ENCODE measurements around the gene HHLA2.

The HHLA2 gene

DNA sequence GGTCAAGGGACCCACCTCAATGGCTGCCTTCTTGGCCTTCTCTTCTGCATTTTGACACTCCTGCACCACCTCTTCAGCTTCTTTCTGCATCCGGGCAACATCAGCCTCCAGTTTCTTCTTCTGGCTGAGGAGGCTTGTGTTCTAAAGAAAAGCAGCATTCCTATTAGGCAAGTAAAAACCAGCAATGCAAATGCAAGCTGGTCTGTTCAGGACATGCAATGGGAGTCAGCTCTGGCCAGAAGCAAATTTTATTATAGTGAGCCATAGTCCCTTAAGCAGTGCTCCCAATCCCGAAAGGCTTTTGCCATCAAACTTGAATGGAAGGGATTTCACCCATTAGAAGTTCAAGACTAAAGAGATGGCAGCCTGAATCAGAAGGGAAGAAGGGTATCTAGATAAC is 97.7 kb downstream of the HHLA2 start:
- DNase-seq: no peak

- DNase-seq: no peak
These were observed 98.2 kb downstream of the HHLA2 start for GRCh38 chr3:108394563-108394962.

DNA sequence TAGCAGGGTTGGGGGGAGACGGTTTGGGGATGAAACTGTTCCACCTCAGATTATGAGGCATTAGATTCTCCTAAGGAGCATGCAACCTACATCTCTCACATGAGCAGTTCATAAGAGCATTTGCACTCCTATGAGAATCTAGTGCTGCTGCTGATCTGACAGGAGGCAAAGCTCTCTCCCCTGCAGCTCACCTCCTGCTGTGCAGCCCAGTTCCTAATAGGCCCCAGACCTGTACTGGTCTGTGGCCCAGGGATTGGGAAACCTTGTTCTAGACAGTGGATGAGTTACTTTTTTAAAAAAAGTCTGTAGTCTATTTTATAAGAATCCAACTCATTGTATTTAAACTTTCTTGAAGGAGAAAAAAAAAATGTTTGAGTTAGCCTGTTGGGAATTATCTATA is 100.0 kb downstream of the HHLA2 start:
- no peak for DNase-seq

DNA sequence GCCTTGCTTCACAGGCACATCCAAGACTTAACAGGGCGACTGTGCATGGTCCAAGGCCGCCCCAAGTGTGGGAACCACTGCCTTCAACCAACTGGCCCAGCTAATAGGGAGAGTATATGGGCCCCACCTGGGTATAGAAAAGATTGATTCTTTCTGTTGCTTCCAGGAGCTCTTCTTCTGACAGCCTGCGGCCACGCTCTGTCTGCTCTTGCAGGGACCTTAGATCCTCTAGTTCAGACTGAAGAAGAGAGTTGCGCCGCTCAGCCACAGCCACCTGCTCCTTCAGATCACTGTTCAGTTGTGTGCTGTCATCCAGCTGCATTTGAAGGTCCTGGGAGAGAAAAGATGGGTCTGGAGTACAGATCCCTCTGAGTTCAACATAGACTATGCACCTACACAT is 102.2 kb downstream of the HHLA2 start:
- no peak for DNase-seq

DNA sequence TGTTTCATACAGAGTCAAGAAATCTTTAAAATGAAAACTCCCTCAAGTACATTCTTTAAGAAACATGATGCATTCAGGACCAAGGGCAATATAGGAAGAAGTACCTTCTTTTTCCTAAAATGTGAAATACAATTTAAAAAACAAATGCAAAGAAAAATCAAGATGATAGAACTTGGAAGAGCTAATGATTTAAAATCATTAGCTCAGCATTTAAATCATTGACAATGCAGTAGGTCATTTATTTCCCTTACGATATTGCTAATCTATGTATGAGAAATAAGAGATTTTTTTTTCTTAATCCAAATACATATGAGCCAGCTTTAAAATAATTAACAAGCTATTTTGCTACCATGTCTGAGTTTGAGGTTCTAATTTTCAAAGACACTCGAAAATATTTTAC is 105.5 kb downstream of the HHLA2 start:
- no peak for DNase-seq

DNA sequence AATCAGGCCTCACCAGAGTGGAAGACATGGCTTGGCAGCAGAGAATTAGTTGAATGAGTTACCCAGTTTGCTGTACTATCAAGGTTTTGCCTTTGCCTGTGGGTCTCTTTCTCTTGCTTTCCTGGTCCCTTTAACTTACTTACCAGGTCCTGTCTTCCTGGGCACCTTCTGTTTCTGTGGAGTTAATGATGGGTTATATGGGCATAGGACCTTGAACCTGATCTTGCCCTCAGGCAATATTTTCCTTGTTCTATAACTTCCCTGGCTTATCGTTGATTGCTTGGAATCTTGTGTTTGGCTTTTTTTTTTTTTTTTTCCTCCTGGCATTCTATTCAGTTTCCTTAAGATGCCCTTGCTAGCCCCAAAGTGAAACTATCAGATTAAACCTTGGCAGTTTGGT is 106.8 kb downstream of the HHLA2 start:
- DNase-seq: no peak

DNA sequence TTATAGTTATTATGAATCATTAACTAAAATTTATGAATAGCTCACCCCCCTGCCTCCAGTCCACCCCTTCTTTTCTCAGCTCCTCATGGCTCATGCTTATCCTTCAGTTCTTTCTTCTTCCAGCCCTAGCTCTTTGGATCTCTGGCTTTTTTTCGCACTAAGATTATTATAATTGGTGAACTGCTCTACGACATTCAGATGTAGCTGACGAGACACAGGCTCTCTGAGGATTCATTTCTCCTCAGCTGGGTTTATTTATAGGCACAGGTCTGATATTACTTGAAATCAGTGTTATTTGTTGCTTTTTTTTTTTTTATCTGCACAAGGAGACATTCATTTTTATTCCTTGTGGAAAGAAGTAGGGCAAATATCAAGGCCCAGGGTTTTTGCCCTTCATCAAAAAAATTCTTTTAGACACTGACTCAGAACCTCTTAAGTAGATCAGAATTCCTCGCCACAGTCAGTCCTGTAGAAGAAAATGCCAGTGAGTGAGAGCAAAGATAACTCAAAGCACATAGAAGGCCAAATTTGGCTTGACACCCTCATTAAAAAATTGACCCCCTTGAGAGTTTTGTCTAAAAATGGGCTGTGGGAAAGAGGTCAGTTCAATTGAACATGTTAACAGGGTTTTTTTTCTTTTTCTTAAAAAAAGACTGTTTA is 107.5 kb downstream of the HHLA2 start:
- no peak for DNase-seq

DNA sequence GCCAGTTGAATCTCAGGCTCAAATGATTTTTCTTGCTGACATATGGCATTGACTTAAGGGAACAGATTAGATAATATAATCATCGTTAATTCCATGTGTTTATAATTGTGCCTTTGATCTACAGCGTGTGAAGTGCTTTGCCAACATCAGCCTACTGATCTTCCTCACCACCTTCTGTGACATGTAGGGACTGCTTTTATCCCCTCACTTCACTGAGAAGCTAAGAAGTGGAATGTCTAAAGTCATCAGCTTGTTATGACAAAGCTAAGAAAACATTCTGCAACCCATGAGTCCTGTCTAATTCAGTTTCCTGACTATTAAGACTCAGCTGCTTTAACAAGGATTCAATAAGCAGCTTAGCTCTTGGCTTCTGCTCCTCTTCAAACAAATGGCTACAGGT is 108.0 kb downstream of the HHLA2 start:
- DNase-seq: no peak

- DNase-seq: peak; percentile 15 to 72 (median 52)
These were observed 109.8 kb downstream of the HHLA2 start for GRCh38 chr3:108406063-108406660.

- peak; percentile 23 to 59 (median 50) for DNase-seq
These were observed 110.4 kb downstream of the HHLA2 start for GRCh38 chr3:108406661-108407206.

DNA sequence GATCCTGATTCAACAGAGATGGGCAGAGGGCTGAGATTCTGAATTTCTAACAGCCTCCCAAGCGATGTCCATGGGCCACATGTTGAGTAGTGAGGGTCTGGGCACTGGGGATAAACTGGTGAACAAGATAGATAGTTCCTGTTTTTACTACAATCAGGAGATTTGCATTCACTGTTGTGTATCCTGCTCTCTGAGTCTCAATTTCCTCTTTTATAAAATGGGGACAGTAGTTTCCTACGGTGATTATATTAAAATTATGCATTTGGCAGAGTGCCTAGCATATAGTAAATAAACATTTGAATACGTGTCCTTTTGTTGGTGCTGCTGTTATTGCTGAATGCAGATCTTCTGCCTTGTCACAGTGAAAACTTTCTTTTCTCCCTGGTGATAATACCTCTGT is 111.5 kb downstream of the HHLA2 start:
- DNase-seq: peak in 2 of 4 experiments; percentile 62 to 64

DNA sequence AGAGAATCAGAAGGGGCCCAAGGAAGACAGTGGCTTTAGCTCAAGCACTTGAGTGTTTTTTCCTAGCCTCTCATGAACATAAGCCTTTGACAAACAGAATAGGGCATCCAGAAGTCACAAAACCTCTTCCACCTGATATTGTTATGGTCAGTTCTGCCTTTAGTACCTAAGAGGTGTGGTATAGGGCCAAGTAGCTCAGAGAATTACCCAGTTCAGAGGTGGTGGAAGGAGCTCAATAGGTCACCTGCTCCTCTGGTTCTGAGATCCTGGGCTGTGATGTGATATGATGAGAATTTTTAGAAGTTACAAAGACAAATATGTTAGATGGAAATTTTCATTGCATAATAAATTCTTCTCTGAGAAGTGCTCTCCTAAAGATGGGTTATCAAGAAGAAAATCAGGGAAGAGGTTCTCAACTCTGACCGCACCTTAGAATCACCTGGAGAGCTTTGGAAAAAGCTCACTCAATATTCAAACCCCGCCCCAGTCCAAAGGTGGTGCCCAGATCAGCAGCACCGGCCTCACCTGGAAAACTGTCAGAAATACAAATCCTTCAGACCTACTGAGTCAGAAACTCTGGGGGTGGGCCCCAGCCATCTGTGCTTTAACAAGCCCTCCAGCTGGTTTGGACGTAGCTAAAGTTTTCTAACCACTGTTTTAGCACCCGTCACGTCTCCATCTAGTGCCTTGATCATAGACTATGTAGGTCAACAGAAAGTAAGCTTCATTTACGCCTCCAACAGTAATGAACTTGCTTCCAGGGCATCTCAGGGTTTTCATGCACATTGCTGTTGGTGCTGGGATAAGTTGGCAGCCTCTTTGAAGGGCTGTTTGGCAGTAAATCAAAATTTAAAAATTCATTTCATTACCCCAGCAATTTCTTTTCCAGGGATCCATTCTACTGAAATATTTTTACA is 112.8 kb downstream of the HHLA2 start:
- DNase-seq: no peak

GRCh38 chr3:108409800-108410178 is 113.4 kb downstream of the HHLA2 start:
- no peak for DNase-seq

- DNase-seq: no peak
These were observed 114.2 kb downstream of the HHLA2 start for GRCh38 chr3:108410531-108410984.

DNA sequence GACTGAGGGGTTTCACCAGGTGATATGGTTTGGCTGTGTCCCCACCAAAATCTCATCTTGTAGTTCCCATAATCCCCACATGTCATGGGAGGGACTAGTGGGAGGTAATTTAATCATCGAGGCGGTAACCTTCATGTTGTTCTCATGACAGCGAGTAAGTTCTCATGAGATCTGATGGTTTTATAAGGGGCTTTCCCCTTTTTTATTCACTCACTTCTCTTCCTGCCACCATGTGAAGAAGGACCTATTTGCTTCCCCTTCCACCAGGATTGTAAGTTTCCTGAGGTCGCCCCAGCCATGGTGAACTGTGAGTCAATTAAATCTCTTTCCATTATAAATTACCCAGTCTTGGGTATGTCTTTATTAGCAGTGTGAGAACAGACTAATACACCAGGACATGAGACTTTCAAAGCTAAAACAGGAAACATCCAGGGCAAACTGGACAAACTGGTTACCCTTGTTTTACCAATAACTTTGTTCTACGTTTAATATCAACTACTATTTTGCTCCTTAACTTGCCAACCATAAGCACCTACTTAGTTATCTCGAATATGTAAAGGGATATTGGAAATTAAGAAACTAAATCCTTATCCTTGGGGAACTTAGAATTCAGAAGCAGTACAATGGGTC is 115.9 kb downstream of the HHLA2 start:
- DNase-seq: peak in 1 of 4 experiments; percentile 5

DNA sequence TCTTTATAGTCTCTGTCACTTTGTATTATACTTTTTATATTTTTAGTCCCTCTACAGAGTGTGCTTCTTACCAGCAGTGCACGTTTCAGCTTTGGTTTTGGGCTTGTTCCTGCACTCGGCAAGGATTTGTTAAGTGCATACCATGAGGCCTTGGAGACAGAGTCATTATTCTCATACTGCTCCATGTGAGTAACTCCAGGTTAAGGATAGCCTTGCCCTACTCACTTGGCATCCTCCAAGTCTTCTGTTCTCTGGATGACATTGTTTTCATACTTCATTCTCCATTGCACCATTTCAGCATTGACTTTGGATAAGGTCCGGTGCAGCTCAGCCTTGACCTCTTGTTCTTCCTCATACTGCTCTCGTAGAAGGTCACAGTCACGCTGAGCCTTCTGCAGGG is 117.7 kb downstream of the HHLA2 start:
- DNase-seq: no peak

DNA sequence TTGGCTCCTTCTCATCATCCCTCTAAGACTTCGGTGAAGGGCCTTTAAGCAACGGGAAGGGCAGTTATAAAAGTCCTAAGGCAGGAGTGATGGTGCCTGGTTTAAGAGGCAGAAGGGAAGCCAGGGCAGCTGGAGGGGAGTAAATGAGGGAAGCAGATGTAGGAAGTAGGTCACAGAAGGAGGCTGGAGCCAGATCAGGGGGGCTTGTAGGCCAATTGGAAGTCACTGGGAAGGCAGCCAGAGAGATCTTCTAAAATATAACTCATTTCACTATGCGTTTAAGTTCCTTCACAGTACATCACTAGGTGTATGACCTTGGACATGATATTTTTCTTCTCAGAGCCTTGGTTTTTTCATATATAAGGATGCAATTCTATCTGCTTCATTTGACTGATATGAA is 119.3 kb downstream of the HHLA2 start:
- DNase-seq: no peak

- no peak for DNase-seq
These were observed 119.9 kb downstream of the HHLA2 start for GRCh38 chr3:108416111-108416869.

- DNase-seq: no peak
These were observed 124.6 kb downstream of the HHLA2 start for GRCh38 chr3:108420926-108421325.

Measured in suppressor macrophage (primary cell).